HepG2 (cell line): Measurements from ENCODE around the gene CDH12. TPM values are rescaled to one million over a fixed set of nuclear protein-coding genes. Genes with fewer than 3 reads are reported as not detected.

Experiments used
- ATAC-seq: fragments of 200-7000 bp; cut with Tn5 transposase; 3 replicates; pipeline ENCODE4 v1.9.1; 2020; ENCODE audit warnings: mild to moderate bottlenecking, moderate library complexity
- BruUV-seq: library from RNA; stranded (reverse); fragments of 400-500 nt; replicated peaks from 2 replicates; lab custom pipeline; 2021; lab: Mats Ljungman, UMichigan
- CTCF ChIA-PET: fragments of 300-600 bp; formaldehyde crosslinking; extraction: SDS; loops from one replicate; lab custom pipeline; 2021; ENCODE audit warnings: low total read pairs, inconsistent platforms, low intra/inter-chr PET ratio; lab: Yijun Ruan, JAX
- POLR2A ChIA-PET: fragments of 350-600 bp; sonication (Branson Sonifier 250); formaldehyde crosslinking; loops from one replicate; lab custom pipeline; 2020; ENCODE audit warnings: antibody characterized with exemption, inconsistent platforms; lab: Yijun Ruan, JAX
- DNase-seq: peaks from one replicate; pipeline ENCODE4 v3.0.0-alpha.2; 2015; ENCODE audit warnings: low spot score
- FAIRE-seq: peaks from 3 replicates; lab custom pipeline; 2011; peaks lifted over from hg19 to GRCh38; lab: Jason Lieb, UNC
- H2AFZ ChIP-seq: one replicate; pipeline ENCODE4 v1.6.1; 2011; ENCODE audit warnings: low read length, inconsistent platforms
- H3K27ac ChIP-seq: fragments of 300-600 bp; 3 replicates; pipeline ENCODE4 v1.8.0; 2011; ENCODE audit warnings: mixed run types, mild to moderate bottlenecking, mixed read lengths, low read length, inconsistent platforms; ENCODE audit not compliant: insufficient read depth; ENCODE audit errors: extremely low read length
- H3K27me3 ChIP-seq, 2 experiments: fragments of 200-600 bp in 1 of 2; 2 replicates in 1 of 2; 3 replicates in 1 of 2; pipeline versions ENCODE4 v1.6.0 to v1.8.0; 2011; ENCODE audit warnings: low read length in 2 of 2, mild to moderate bottlenecking in 2 of 2, moderate library complexity in 2 of 2, inconsistent platforms in 1 of 2; ENCODE audit not compliant: insufficient read depth in 2 of 2, control insufficient read depth in 1 of 2
- H3K36me3 ChIP-seq, 2 experiments: fragments of 200-600 bp in 1 of 2; replicated peaks in 1 of 2; 2 replicates in 1 of 2; 3 replicates in 1 of 2; pipeline versions ENCODE4 v1.5.1 to v1.8.0; 2011; ENCODE audit warnings: low read length in 2 of 2, inconsistent platforms in 1 of 2; ENCODE audit not compliant: insufficient read depth in 2 of 2, control insufficient read depth in 1 of 2
- H3K4me1 ChIP-seq: 2 replicates; pipeline ENCODE4 v1.5.1; 2012; ENCODE audit warnings: low read length, inconsistent platforms; ENCODE audit not compliant: insufficient read depth
- H3K4me2 ChIP-seq: 2 replicates; pipeline ENCODE4 v1.6.0; 2011; ENCODE audit warnings: low read depth, low read length, inconsistent platforms
- H3K4me3 ChIP-seq, 3 experiments: fragments of 200-600 bp in 1 of 3; sonication (generic), shearing (Covaris generic) in 1 of 3; replicated peaks in 1 of 3; 2 replicates each; pipeline ENCODE4 v1.5.1; 2011 to 2016; ENCODE audit warnings: low read length in 3 of 3, inconsistent platforms in 2 of 3, low read depth in 2 of 3, mild to moderate bottlenecking in 2 of 3, control low read depth in 1 of 3, mixed read lengths in 1 of 3; ENCODE audit not compliant: insufficient read depth in 1 of 3
- H3K79me2 ChIP-seq: one replicate; pipeline ENCODE4 v1.6.1; 2011; ENCODE audit warnings: low read length, inconsistent platforms; ENCODE audit not compliant: insufficient read depth
- H3K9ac ChIP-seq: 2 replicates; pipeline ENCODE4 v1.6.0; 2011; ENCODE audit warnings: mild to moderate bottlenecking, low read depth, low read length, inconsistent platforms; ENCODE audit not compliant: insufficient read depth
- H3K9me3 ChIP-seq: 2 replicates; pipeline ENCODE4 v1.5.1; 2012; ENCODE audit warnings: mild to moderate bottlenecking, low read length
- H4K20me1 ChIP-seq: 2 replicates; pipeline ENCODE4 v1.6.0; 2011; ENCODE audit warnings: inconsistent platforms, mild to moderate bottlenecking, low read length, moderate library complexity; ENCODE audit not compliant: insufficient read depth
- FOXJ3 ChIP-seq: sonication (generic); formaldehyde crosslinking; IDR thresholded peaks from 2 replicates; pipeline ENCODE4 v1.4.0; 2020; ENCODE audit warnings: missing genetic modification reagents, mild to moderate bottlenecking, borderline replicate concordance
- HNRNPLL ChIP-seq: fragments of 200-400 bp; formaldehyde crosslinking; IDR thresholded peaks from 2 replicates; pipeline ENCODE4 v1.6.1; 2017; ENCODE audit warnings: mild to moderate bottlenecking, low read depth, low read length; ENCODE audit not compliant: poor library complexity, severe bottlenecking
- KAT7 ChIP-seq: IDR thresholded peaks from 2 replicates; pipeline ENCODE4 v1.6.1; 2018; ENCODE audit warnings: borderline replicate concordance, missing compliant biosample characterization
- PHF20 ChIP-seq: sonication (generic); formaldehyde crosslinking; IDR thresholded peaks from 2 replicates; pipeline ENCODE4 v1.5.0; 2020; ENCODE audit warnings: mild to moderate bottlenecking, missing genetic modification reagents
- PRMT3 ChIP-seq: sonication (generic); formaldehyde crosslinking; IDR thresholded peaks from 2 replicates; pipeline ENCODE4 v1.8.1; 2022; ENCODE audit warnings: low read depth, mild to moderate bottlenecking, moderate library complexity, missing genetic modification reagents, borderline replicate concordance
- STAT6 ChIP-seq: sonication (generic); formaldehyde crosslinking; IDR thresholded peaks from 2 replicates; pipeline ENCODE4 v1.4.0; 2020; ENCODE audit warnings: missing genetic modification reagents, mild to moderate bottlenecking, borderline replicate concordance
- ZNF12 ChIP-seq: sonication (generic); formaldehyde crosslinking; IDR thresholded peaks from 2 replicates; pipeline ENCODE4 v1.5.0; 2020; ENCODE audit warnings: missing genetic modification reagents
- ZNF792 ChIP-seq: IDR thresholded peaks from 2 replicates; pipeline ENCODE4 v1.6.1; 2016
- WGBS: methylation state at CpG from one replicate; pipeline ENCODE4 v1.1.6; 2017; ENCODE audit warnings: low lambda C conversion rate; 5-methylcytosine and 5-hydroxymethylcytosine counted together
- in situ Hi-C: cut with HindIII; loops from 2 replicates; pipeline ENCODE4 v1.10.0; 2017; ENCODE audit warnings: low pct_unique_long_range_greater_than_20kb; ENCODE audit not compliant: extremely low pct_ligation_motif_present
- intact Hi-C: fragments of 100-400 bp; cut with micrococcal nuclease; formaldehyde crosslinking; loops from one replicate; pipeline ENCODE4 v1.10.0; 2022; ENCODE audit not compliant: unreplicated experiment
- polyA plus RNA-seq, 8 experiments: library from polyadenylated mRNA; depleted of rRNA in 3 of 8; stranded (reverse) in 7 of 8; unstranded in 1 of 8; fragments of >200 nt; fragmentation: Illumina TruSeq in 4 of 8; extraction: Trizol in 4 of 8; gene quantifications; 2 replicates each; pipeline versions ENCODE4 v1.2.1 to v1.2.3, GENCODE V29; 2011 to 2016; ENCODE audit warnings: low read depth in 4 of 8, missing spikeins in 1 of 8, mixed read lengths in 1 of 8; ENCODE audit not compliant: insufficient read depth in 1 of 8
- total RNA-seq, 5 experiments: library from RNA; depleted of rRNA; stranded (reverse); fragments of >200 nt; fragmentation: Illumina TruSeq; extraction: Trizol; gene quantifications; 2 replicates each; pipeline ENCODE4 v1.2.3, GENCODE V29; 2016; ENCODE audit warnings: low read depth in 1 of 5

CDH12 gene
- total and polyA plus RNA-seq, 2 of the 13 experiments (the other 11 are each of a cell fraction or from before 2014, with no cell fraction given), result not detected

GRCh38 chr5:22541037-22541436, 312.1 kb downstream of the CDH12 start:
- no peak overlapping the region for H2AFZ ChIP-seq
- H3K4me1 ChIP-seq, result no peaks in the 10 kb centered on the region
- in situ Hi-C loops (no loop called here), intact Hi-C loops (no loop called here)
- H4K20me1 ChIP-seq, result no peaks in the 10 kb centered on the region
- POLR2A ChIA-PET, result no interaction called here
- no peak overlapping the region for H3K27ac ChIP-seq
- CTCF ChIA-PET, result no interaction called here
- DNase-seq (no peak), FAIRE-seq (no peak), ATAC-seq (no peak)
- H3K4me3 ChIP-seq, result no peak overlapping the region
- no TSS peak for BruUV-seq
- TF ChIP-seq HNRNPLL, result no peak
- H3K4me2 ChIP-seq, result no peak overlapping the region
- H3K9ac ChIP-seq, result no peak overlapping the region
- no peaks in the 10 kb centered on the region for H3K36me3 ChIP-seq
- peaks cover 31% of the 10 kb centered on the region for H3K9me3 ChIP-seq
- H3K27me3 ChIP-seq, result no peaks in the 10 kb centered on the region
- WGBS, result 0% methylated on average over 1 of the region's 1 CpG
- H3K79me2 ChIP-seq, result no peaks in the 10 kb centered on the region

DNA sequence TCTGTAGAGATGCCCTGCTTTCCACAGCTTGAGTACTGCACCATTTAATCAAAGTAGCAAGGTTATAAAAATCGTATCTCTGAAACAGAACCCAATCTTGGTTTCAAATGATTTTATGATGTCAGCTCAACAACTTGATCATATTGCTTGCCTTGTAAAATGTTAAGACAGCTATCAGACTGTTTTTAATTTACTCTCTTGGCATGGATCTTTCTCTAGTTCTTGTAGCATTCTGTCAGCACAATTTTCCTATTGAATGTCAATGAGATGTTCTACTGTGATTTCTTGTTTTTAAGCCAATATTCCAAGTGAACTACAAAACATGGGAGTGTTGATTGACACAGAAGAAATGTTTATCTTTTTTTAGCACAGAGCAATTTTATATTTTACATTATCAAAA, 313.4 kb downstream of the CDH12 start:
- intact Hi-C loops, result no loop called here
- POLR2A ChIA-PET, result no interaction called here
- TF ChIP-seq STAT6 (CRISPR knock-in tag), result no peak
- no peak for TF ChIP-seq ZNF792 (CRISPR knock-in tag)
- no peak for TF ChIP-seq FOXJ3
- TF ChIP-seq ZNF12 (CRISPR knock-in tag), result no peak
- TF ChIP-seq PRMT3 (CRISPR knock-in tag), result no peak
- no peak for TF ChIP-seq KAT7
- TF ChIP-seq PHF20 (CRISPR knock-in tag), result no peak

More for the DNA sequence above, 313.4 kb downstream of the CDH12 start:
- in situ Hi-C loops, result no loop called here
- Histone ChIP-seq H3K4me2 (no peak overlapping the region), H3K27me3 (no peaks in the 10 kb centered on the region), H3K9ac (no peak overlapping the region), H3K4me1 (no peaks in the 10 kb centered on the region), H3K27ac (no peak overlapping the region), H3K36me3 (no peaks in the 10 kb centered on the region), H3K79me2 (no peaks in the 10 kb centered on the region), H2AFZ (no peak overlapping the region), H4K20me1 (no peaks in the 10 kb centered on the region), H3K9me3 (peaks cover 35% of the 10 kb centered on the region), H3K4me3 (no peak overlapping the region)
- no TSS peak for BruUV-seq
- ATAC-seq (no peak), DNase-seq (no peak), FAIRE-seq (no peak)
- CTCF ChIA-PET, result no interaction called here
- 11% methylated on average over 1 of the region's 1 CpG for WGBS
